ENCODE data around the gene EPHA8.

- TF ChIP-seq CTCF (IDR thresholded peaks at IDR 0.05; ENCODE audit: insufficient read depth, low read length) (no peak), POLR2AphosphoS5 (IDR thresholded peaks at IDR 0.05; ENCODE audit: low read depth) (no peak), REST (IDR thresholded peaks at IDR 0.05; ENCODE audit: insufficient replicate concordance, low read depth) (no peak), GABPA (IDR thresholded peaks at IDR 0.05; ENCODE audit: low read depth) (no peak), SPI1 (IDR thresholded peaks at IDR 0.05; ENCODE audit: borderline replicate concordance, low read depth) (no peak)
These were observed 64.0 kb downstream of the EPHA8 start for GRCh38 chr1:22627331-22627730.

Data from HL-60 (cell line).